HepG2 (cell line): ENCODE data around the gene EPB41L1. TPM values are rescaled to one million over a fixed set of nuclear protein-coding genes. Genes with fewer than 3 reads are reported as not detected.
A peak's percentile ranks its signal among the peaks of the same experiment; 100 is the strongest.

Experiments
- ARID2 ChIP-seq: sonication (generic); formaldehyde crosslinking; IDR thresholded peaks from 2 replicates; pipeline ENCODE4 v1.8.1; 2022; ENCODE audit warnings: mild to moderate bottlenecking, missing genetic modification reagents, borderline replicate concordance
- EZH2 ChIP-seq: conservative IDR thresholded peaks from 2 replicates; pipeline ENCODE4 v1.6.1; 2012; ENCODE audit warnings: mild to moderate bottlenecking, low read depth, low read length, moderate library complexity
- FOSL1 ChIP-seq: sonication (generic); formaldehyde crosslinking; IDR thresholded peaks from 2 replicates; pipeline ENCODE4 v1.9.0; 2021; ENCODE audit warnings: missing genetic modification reagents, borderline replicate concordance
- FOXP1 ChIP-seq, 2 experiments: fragments of 450-650 bp in 1 of 2; IDR thresholded peaks; 2 replicates each; pipeline ENCODE4 v1.6.1; 2017 to 2018; ENCODE audit warnings: antibody characterized with exemption in 1 of 2
- GABPA ChIP-seq, 2 experiments: IDR thresholded peaks; 2 replicates each; pipeline ENCODE4 v1.6.1; 2011 to 2016; ENCODE audit warnings: low read depth in 2 of 2, low read length in 1 of 2, missing biosample characterization in 1 of 2, missing genetic modification characterization in 1 of 2
- GATAD1 ChIP-seq: IDR thresholded peaks from 2 replicates; pipeline ENCODE4 v1.6.1; 2016; ENCODE audit warnings: missing genetic modification reagents, missing compliant biosample characterization
- MEIS2 ChIP-seq: sonication (generic); formaldehyde crosslinking; IDR thresholded peaks from 2 replicates; pipeline ENCODE4 v1.9.0; 2021; ENCODE audit warnings: mild to moderate bottlenecking, missing genetic modification reagents
- NFAT5 ChIP-seq: sonication (generic); formaldehyde crosslinking; IDR thresholded peaks from 2 replicates; pipeline ENCODE4 v1.4.0; 2020; ENCODE audit warnings: missing genetic modification reagents
- SAP130 ChIP-seq: IDR thresholded peaks from 2 replicates; pipeline ENCODE4 v1.6.1; 2016; ENCODE audit warnings: low read depth
- SRSF9 ChIP-seq: fragments of 200-400 bp; formaldehyde crosslinking; IDR thresholded peaks from 2 replicates; pipeline ENCODE4 v1.6.1; 2018; ENCODE audit warnings: borderline replicate concordance, mild to moderate bottlenecking, low read depth, low read length; ENCODE audit not compliant: insufficient read depth, poor library complexity, severe bottlenecking
- TMF1 ChIP-seq: sonication (generic); formaldehyde crosslinking; IDR thresholded peaks from 2 replicates; pipeline ENCODE4 v1.8.1; 2022; ENCODE audit warnings: low read depth, missing genetic modification reagents
- TRIM24 ChIP-seq: sonication (generic); formaldehyde crosslinking; IDR thresholded peaks from 2 replicates; pipeline ENCODE4 v1.8.0; 2022; ENCODE audit warnings: mild to moderate bottlenecking, missing genetic modification reagents
- U2AF2 ChIP-seq: fragments of 200-400 bp; formaldehyde crosslinking; IDR thresholded peaks from 2 replicates; pipeline ENCODE4 v1.6.1; 2017; ENCODE audit warnings: low read depth, mild to moderate bottlenecking, low read length
- ZC3H4 ChIP-seq: sonication (generic); formaldehyde crosslinking; IDR thresholded peaks from 2 replicates; pipeline ENCODE4 v1.4.0; 2020; ENCODE audit warnings: missing genetic modification reagents, borderline replicate concordance
- ZFYVE20 ChIP-seq: sonication (generic); formaldehyde crosslinking; IDR thresholded peaks from 2 replicates; pipeline ENCODE4 v1.8.0; 2023; ENCODE audit warnings: low read depth, mild to moderate bottlenecking, moderate library complexity, missing genetic modification reagents, borderline replicate concordance
- ZMAT3 ChIP-seq: sonication (generic); formaldehyde crosslinking; conservative IDR thresholded peaks from 2 replicates; pipeline ENCODE4 v1.7.0; 2021; ENCODE audit warnings: missing genetic modification reagents
- ZNF12 ChIP-seq: sonication (generic); formaldehyde crosslinking; IDR thresholded peaks from 2 replicates; pipeline ENCODE4 v1.5.0; 2020; ENCODE audit warnings: missing genetic modification reagents
- ZNF678 ChIP-seq: sonication (generic); formaldehyde crosslinking; IDR thresholded peaks from 2 replicates; pipeline ENCODE4 v1.4.0; 2020; ENCODE audit warnings: mild to moderate bottlenecking, missing genetic modification reagents
- ZNF841 ChIP-seq: sonication (generic); formaldehyde crosslinking; IDR thresholded peaks from 2 replicates; pipeline ENCODE4 v1.8.1; 2023; ENCODE audit warnings: missing genetic modification reagents, borderline replicate concordance
- polyA plus RNA-seq, 8 experiments: library from polyadenylated mRNA; depleted of rRNA in 3 of 8; stranded (reverse) in 7 of 8; unstranded in 1 of 8; fragments of >200 nt; fragmentation: Illumina TruSeq in 4 of 8; extraction: Trizol in 4 of 8; gene quantifications; 2 replicates each; pipeline versions ENCODE4 v1.2.1 to v1.2.3, GENCODE V29; 2011 to 2016; ENCODE audit warnings: low read depth in 4 of 8, missing spikeins in 1 of 8, mixed read lengths in 1 of 8; ENCODE audit not compliant: insufficient read depth in 1 of 8
- total RNA-seq, 5 experiments: library from RNA; depleted of rRNA; stranded (reverse); fragments of >200 nt; fragmentation: Illumina TruSeq; extraction: Trizol; gene quantifications; 2 replicates each; pipeline ENCODE4 v1.2.3, GENCODE V29; 2016; ENCODE audit warnings: low read depth in 1 of 5
- TF ChIP-seq, protein P1 (sequence below): sonication (generic); formaldehyde crosslinking; IDR thresholded peaks from 2 replicates; pipeline ENCODE4 v1.4.0; 2020; ENCODE audit warnings: mild to moderate bottlenecking, missing genetic modification reagents
- TF ChIP-seq, protein P2 (sequence below): IDR thresholded peaks from 2 replicates; pipeline ENCODE4 v1.6.1; 2016; ENCODE audit warnings: low read depth

Gene EPB41L1
- total and polyA plus RNA-seq, 2 of the 13 experiments (the other 11 are each of a cell fraction or from before 2014, with no cell fraction given): 16.7 to 39.0 TPM

DNA sequence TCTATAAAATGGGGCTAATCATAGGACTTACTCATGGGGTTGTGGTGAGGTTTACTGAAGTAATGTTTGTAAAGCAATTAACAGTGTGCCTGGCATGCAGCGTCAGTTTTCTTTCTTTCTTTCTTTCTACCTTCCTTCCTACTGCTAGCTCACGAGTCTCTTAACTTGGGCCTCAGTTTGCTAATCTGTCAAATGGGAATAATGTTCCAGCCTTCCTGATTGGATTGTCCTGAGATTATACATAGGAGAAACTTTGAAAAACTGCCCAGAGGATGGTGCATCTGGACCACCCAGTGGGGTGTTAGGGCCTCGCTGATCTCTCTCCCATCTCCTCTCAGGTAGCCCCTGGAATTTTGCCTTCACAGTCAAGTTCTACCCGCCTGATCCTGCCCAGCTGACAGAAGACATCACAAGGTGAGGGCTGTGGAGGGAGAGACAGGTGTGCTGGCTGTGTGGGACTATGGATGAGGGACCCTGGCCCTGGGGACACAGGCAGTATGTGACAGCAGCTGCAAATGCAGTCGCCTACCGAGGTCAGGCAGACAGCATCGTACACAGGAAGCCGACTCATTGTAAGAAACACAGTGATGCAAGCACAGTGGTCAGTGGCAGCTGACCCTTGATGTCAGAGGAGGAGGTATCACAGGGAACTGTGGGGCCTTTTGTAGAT, 27.5 kb downstream of the EPB41L1 start (continued):
- no peak for TF ChIP-seq SRSF9
- TF ChIP-seq FOXP1 (IDR thresholded peaks at IDR 0.05): no peak
- peak; percentile 53; the same call in 1 of the 2 replicates for TF ChIP-seq FOXP1 (CRISPR knock-in tag; IDR thresholded peaks at IDR 0.05)
- peak; percentile 93 for TF ChIP-seq SAP130 (CRISPR knock-in tag)
- TF ChIP-seq ZFYVE20 (CRISPR knock-in tag): 0 out of 2 replicates have a peak, but pooled peaks have one; percentile 31
- TF ChIP-seq, protein P1, sequence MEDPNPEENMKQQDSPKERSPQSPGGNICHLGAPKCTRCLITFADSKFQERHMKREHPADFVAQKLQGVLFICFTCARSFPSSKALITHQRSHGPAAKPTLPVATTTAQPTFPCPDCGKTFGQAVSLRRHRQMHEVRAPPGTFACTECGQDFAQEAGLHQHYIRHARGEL (CRISPR knock-in tag): no peak
- TF ChIP-seq TRIM24 (CRISPR knock-in tag): no peak
- 0 out of 2 replicates have a peak, but pooled peaks have one; percentile 57 for TF ChIP-seq TMF1 (CRISPR knock-in tag)
- no peak for TF ChIP-seq NFAT5
- no peak for TF ChIP-seq EZH2
- TF ChIP-seq ZNF12 (CRISPR knock-in tag): peak; percentile 84
- peak; percentile 38; the same call in 1 of the 2 replicates for TF ChIP-seq ZC3H4 (CRISPR knock-in tag)
- TF ChIP-seq, protein P2, sequence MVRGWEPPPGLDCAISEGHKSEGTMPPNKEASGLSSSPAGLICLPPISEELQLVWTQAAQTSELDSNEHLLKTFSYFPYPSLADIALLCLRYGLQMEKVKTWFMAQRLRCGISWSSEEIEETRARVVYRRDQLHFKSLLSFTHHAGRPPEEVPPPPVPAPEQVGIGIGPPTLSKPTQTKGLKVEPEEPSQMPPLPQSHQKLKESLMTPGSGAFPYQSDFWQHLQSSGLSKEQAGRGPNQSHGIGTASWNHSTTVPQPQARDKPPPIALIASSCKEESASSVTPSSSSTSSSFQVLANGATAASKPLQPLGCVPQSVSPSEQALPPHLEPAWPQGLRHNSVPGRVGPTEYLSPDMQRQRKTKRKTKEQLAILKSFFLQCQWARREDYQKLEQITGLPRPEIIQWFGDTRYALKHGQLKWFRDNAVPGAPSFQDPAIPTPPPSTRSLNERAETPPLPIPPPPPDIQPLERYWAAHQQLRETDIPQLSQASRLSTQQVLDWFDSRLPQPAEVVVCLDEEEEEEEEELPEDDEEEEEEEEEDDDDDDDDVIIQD (CRISPR knock-in tag): peak; percentile 57; the same call in 1 of the 2 replicates
- TF ChIP-seq MEIS2: peak; percentile 42; the same call in 1 of the 2 replicates
- peak; percentile 39; the same call in 1 of the 2 replicates for TF ChIP-seq GATAD1 (CRISPR knock-in tag)
- no peak for TF ChIP-seq FOSL1 (CRISPR knock-in tag)
- TF ChIP-seq U2AF2: no peak
- TF ChIP-seq ARID2: 0 out of 2 replicates have a peak, but pooled peaks have one; percentile 14
- TF ChIP-seq ZMAT3 (CRISPR knock-in tag): peak; percentile 69
- TF ChIP-seq GABPA (IDR thresholded peaks at IDR 0.05; ENCODE audit: low read depth, low read length): no peak
- TF ChIP-seq GABPA (CRISPR knock-in tag; IDR thresholded peaks at IDR 0.05; ENCODE audit: low read depth): peak; percentile 45
- no peak for TF ChIP-seq ZNF841 (CRISPR knock-in tag)
- peak; percentile 12; the same call in 1 of the 2 replicates for TF ChIP-seq ZNF678 (CRISPR knock-in tag)
